GM12873 (cell line): ENCODE measurements around the gene SCAF8.

Source experiments
- CTCF ChIP-seq: IDR thresholded peaks from 2 replicates; pipeline ENCODE4 v1.5.1; 2012; ENCODE audit warnings: low read depth, mild to moderate bottlenecking, moderate library complexity, low read length, control low read depth; ENCODE audit not compliant: insufficient read depth; ENCODE audit errors: missing control alignments

The SCAF8 gene

GRCh38 chr6:154721460-154721859, 11.8 kb upstream of the SCAF8 start:
- no peak for TF ChIP-seq CTCF

- no peak for TF ChIP-seq CTCF
Observed at GRCh38 chr6:154726887-154727286, 6.3 kb upstream of the SCAF8 start.

GRCh38 chr6:154731296-154732218, 1.7 kb upstream of the SCAF8 start:
- no peak for TF ChIP-seq CTCF

GRCh38 chr6:154732538-154733182, 556 bp upstream of the SCAF8 start:
- TF ChIP-seq CTCF, result no peak

GRCh38 chr6:154733626-154734382, 588 bp downstream of the SCAF8 start:
- no peak for TF ChIP-seq CTCF

GRCh38 chr6:154736618-154737259, 3.5 kb downstream of the SCAF8 start:
- TF ChIP-seq CTCF, result no peak

- TF ChIP-seq CTCF, result no peak
Observed at GRCh38 chr6:154737424-154737823, 4.2 kb downstream of the SCAF8 start.
